ENCODE measurements around the gene TNS3. TPM values are rescaled to one million over a fixed set of nuclear protein-coding genes. Genes with fewer than 3 reads are reported as not detected.

The TNS3 gene
- total RNA-seq, 1 donor from 2014 or later: 89.8 TPM

GRCh38 chr7:47449810-47450590, 131.9 kb downstream of the TNS3 start:
- intact Hi-C loops (cut with DNase I): loop anchor here (5.0 kb wide), 1 partner anchor 202 kb away; no protein-coding TSS in a partner anchor
- no peaks in the 10 kb centered on the region for H3K9me3 ChIP-seq
- H3K27me3 ChIP-seq: no peaks in the 10 kb centered on the region
- TF ChIP-seq CTCF (IDR thresholded peaks at IDR 0.05): no peak
- no peak for DNase-seq (ENCODE audit: low spot score in 2 of 2)
- H3K4me3 ChIP-seq: no peak overlapping the region
- peaks cover 21 to 39% of the 10 kb centered on the region in 2 donors for H3K4me1 ChIP-seq
- H3K36me3 ChIP-seq: no peaks in the 10 kb centered on the region
- peak overlapping the region; percentile 39 to 89 for H3K27ac ChIP-seq

GRCh38 chr7:47448971-47449370, 132.9 kb downstream of the TNS3 start:
- intact Hi-C loops (cut with DNase I): no loop called here
- no peak for TF ChIP-seq CTCF (IDR thresholded peaks at IDR 0.05)
- H3K36me3 ChIP-seq: no peaks in the 10 kb centered on the region
- no peaks in the 10 kb centered on the region for H3K9me3 ChIP-seq
- H3K4me3 ChIP-seq: no peak overlapping the region
- DNase-seq (ENCODE audit: low spot score in 2 of 2): no peak
- no peak overlapping the region for H3K27ac ChIP-seq
- H3K27me3 ChIP-seq: no peaks in the 10 kb centered on the region
- peaks cover 14 to 33% of the 10 kb centered on the region in 2 donors for H3K4me1 ChIP-seq

- H3K27ac ChIP-seq: no peak overlapping the region
- no peak for DNase-seq (ENCODE audit: low spot score in 2 of 2)
Observed at GRCh38 chr7:47447621-47448349, 134.1 kb downstream of the TNS3 start.

GRCh38 chr7:47446871-47447466, 134.9 kb downstream of the TNS3 start:
- no peak overlapping the region for H3K4me3 ChIP-seq
- no peak for TF ChIP-seq CTCF (IDR thresholded peaks at IDR 0.05)
- H3K4me1 ChIP-seq: peaks cover 4 to 23% of the 10 kb centered on the region in 2 donors
- H3K27ac ChIP-seq: no peak overlapping the region
- H3K9me3 ChIP-seq: no peaks in the 10 kb centered on the region
- no peak for DNase-seq (ENCODE audit: low spot score in 2 of 2)
- intact Hi-C loops (cut with DNase I): no loop called here
- H3K36me3 ChIP-seq: no peaks in the 10 kb centered on the region
- H3K27me3 ChIP-seq: no peaks in the 10 kb centered on the region

More at GRCh38 chr7:47447621-47448349, 134.1 kb downstream of the TNS3 start:
- H3K27me3 ChIP-seq: no peaks in the 10 kb centered on the region
- H3K36me3 ChIP-seq: no peaks in the 10 kb centered on the region
- no peak overlapping the region for H3K4me3 ChIP-seq
- H3K4me1 ChIP-seq: peaks cover 7 to 28% of the 10 kb centered on the region in 2 donors
- no peak for TF ChIP-seq CTCF (IDR thresholded peaks at IDR 0.05)
- intact Hi-C loops (cut with DNase I): no loop called here
- H3K9me3 ChIP-seq: no peaks in the 10 kb centered on the region

GRCh38 chr7:47444376-47445098, 137.4 kb downstream of the TNS3 start:
- Histone ChIP-seq H3K4me3 (no peak overlapping the region), H3K27ac (no peak overlapping the region), H3K27me3 (no peaks in the 10 kb centered on the region), H3K9me3 (no peaks in the 10 kb centered on the region), H3K4me1 (peaks cover 0 to 8% of the 10 kb centered on the region in 2 donors), H3K36me3 (peaks cover 0 to 4% of the 10 kb centered on the region in 2 donors)
- no peak for DNase-seq (ENCODE audit: low spot score in 2 of 2)
- TF ChIP-seq CTCF (IDR thresholded peaks at IDR 0.05): peak; percentile 21 to 57 (median 40)
- intact Hi-C loops (cut with DNase I): no loop called here

Measured in ascending aorta (tissue), 2 donors.